ENCODE results near the gene IMMP2L.

DNA sequence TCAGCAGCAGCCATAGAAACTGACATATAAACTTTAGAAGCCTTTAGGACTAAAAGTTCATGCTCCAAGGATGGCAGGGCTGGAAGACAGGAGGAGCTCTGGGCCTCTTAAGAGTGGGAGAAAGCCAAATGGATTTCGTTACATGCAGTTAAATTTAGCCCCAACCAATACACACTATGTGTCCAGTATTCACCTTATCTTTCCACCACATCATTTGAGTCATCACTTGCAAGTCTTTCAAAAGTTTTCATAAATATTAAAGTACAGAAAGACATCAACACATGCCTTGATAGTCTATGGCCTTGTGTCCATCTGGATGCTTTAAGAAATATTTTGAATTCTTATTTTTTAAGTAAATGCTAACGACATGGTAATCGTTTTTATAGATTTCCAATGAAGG is 863.7 kb downstream of the IMMP2L start:
- TF ChIP-seq, protein P1, sequence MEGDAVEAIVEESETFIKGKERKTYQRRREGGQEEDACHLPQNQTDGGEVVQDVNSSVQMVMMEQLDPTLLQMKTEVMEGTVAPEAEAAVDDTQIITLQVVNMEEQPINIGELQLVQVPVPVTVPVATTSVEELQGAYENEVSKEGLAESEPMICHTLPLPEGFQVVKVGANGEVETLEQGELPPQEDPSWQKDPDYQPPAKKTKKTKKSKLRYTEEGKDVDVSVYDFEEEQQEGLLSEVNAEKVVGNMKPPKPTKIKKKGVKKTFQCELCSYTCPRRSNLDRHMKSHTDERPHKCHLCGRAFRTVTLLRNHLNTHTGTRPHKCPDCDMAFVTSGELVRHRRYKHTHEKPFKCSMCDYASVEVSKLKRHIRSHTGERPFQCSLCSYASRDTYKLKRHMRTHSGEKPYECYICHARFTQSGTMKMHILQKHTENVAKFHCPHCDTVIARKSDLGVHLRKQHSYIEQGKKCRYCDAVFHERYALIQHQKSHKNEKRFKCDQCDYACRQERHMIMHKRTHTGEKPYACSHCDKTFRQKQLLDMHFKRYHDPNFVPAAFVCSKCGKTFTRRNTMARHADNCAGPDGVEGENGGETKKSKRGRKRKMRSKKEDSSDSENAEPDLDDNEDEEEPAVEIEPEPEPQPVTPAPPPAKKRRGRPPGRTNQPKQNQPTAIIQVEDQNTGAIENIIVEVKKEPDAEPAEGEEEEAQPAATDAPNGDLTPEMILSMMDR (IDR thresholded peaks at IDR 0.05): no peak
- TF ChIP-seq POLR2A (IDR thresholded peaks at IDR 0.05): no peak

Measured in right lobe of liver (tissue), 4 donors.